GM23248 (cell line): ENCODE results near the gene PTPN14. TPM values are rescaled to one million over a fixed set of nuclear protein-coding genes. Genes with fewer than 3 reads are reported as not detected.

Experiments used
- DNase-seq: peaks from one replicate; pipeline ENCODE4 v3.0.0-alpha.2; 2015
- H2AFZ ChIP-seq: fragments of 200-600 bp; sonication (generic); 2 replicates; pipeline ENCODE4 v1.6.1; 2016; ENCODE audit warnings: antibody characterized with exemption
- H3F3A ChIP-seq: fragments of 200-600 bp; sonication (generic); 2 replicates; pipeline ENCODE4 v1.6.1; 2016; ENCODE audit warnings: mild to moderate bottlenecking, antibody characterized with exemption, mixed run types; ENCODE audit not compliant: insufficient read depth
- H3K27ac ChIP-seq: fragments of 200-600 bp; sonication (generic); 2 replicates; pipeline ENCODE4 v1.5.1; 2016; ENCODE audit warnings: mild to moderate bottlenecking
- H3K27me3 ChIP-seq: fragments of 200-600 bp; sonication (generic); replicated peaks from 2 replicates; pipeline ENCODE4 v1.6.1; 2016; ENCODE audit warnings: mild to moderate bottlenecking; ENCODE audit not compliant: insufficient read depth
- H3K36me3 ChIP-seq: fragments of 200-600 bp; sonication (generic); 2 replicates; pipeline ENCODE4 v1.6.1; 2016; ENCODE audit warnings: low read depth, mild to moderate bottlenecking
- H3K4me1 ChIP-seq: fragments of 200-600 bp; sonication (generic); 2 replicates; pipeline ENCODE4 v1.6.1; 2016; ENCODE audit warnings: mild to moderate bottlenecking; ENCODE audit not compliant: insufficient read depth
- H3K4me2 ChIP-seq: fragments of 200-600 bp; sonication (generic); one replicate; pipeline ENCODE4 v1.6.1; 2016; ENCODE audit warnings: mild to moderate bottlenecking; ENCODE audit not compliant: unreplicated experiment
- H3K4me3 ChIP-seq: fragments of 200-600 bp; sonication (generic); 2 replicates; pipeline ENCODE4 v1.5.1; 2016; ENCODE audit warnings: mild to moderate bottlenecking
- H3K79me2 ChIP-seq: fragments of 200-600 bp; sonication (generic); 2 replicates; pipeline ENCODE4 v1.6.1; 2016; ENCODE audit warnings: mild to moderate bottlenecking; ENCODE audit not compliant: insufficient read depth
- H3K9ac ChIP-seq: fragments of 200-600 bp; sonication (generic); 2 replicates; pipeline ENCODE4 v1.6.1; 2016; ENCODE audit warnings: mild to moderate bottlenecking
- H3K9me2 ChIP-seq: fragments of 200-600 bp; sonication (generic); 2 replicates; pipeline ENCODE4 v1.6.1; 2016; ENCODE audit warnings: mixed run types, mild to moderate bottlenecking, moderate library complexity; ENCODE audit not compliant: insufficient read depth
- H3K9me3 ChIP-seq: fragments of 200-600 bp; sonication (generic); one replicate; pipeline ENCODE4 v1.6.1; 2017; ENCODE audit warnings: low read depth
- H4K20me1 ChIP-seq: fragments of 200-600 bp; sonication (generic); 2 replicates; pipeline ENCODE4 v1.6.0; 2016; ENCODE audit not compliant: insufficient read depth
- EZH2 ChIP-seq: fragments of 200-600 bp; sonication (generic); IDR thresholded peaks from 2 replicates; pipeline ENCODE4 v1.6.1; 2018; ENCODE audit warnings: antibody characterized with exemption, mild to moderate bottlenecking; ENCODE audit not compliant: insufficient read depth, poor library complexity, severe bottlenecking
- EZH2phosphoT487 ChIP-seq: fragments of 200-600 bp; sonication (generic); IDR thresholded peaks from 2 replicates; pipeline ENCODE4 v1.6.1; 2018; ENCODE audit warnings: antibody characterized with exemption, moderate library complexity, mild to moderate bottlenecking, low read depth; ENCODE audit not compliant: insufficient read depth
- WGBS, 2 experiments: methylation state at CpG; one replicate each; pipeline ENCODE4 v1.1.6; 2015 to 2017; ENCODE audit warnings: low lambda C conversion rate in 2 of 2, low coverage in 1 of 2; ENCODE audit errors: missing lambda C conversion rate in 2 of 2; 5-methylcytosine and 5-hydroxymethylcytosine counted together
- in situ Hi-C: fragments of 300-500 bp; cut with MboI; formaldehyde crosslinking; loops from 2 replicates; pipeline ENCODE4 v1.15.0; 2020
- polyA plus RNA-seq: library from polyadenylated mRNA; unstranded; fragments of >200 nt; fragmentation: Nextera tagmentation; extraction: Ambion mirVana; gene quantifications from 2 replicates; pipeline ENCODE4 v1.2.1, GENCODE V29; 2016
- total RNA-seq: library from RNA; depleted of rRNA; stranded (reverse); fragments of >200 nt; shearing (Covaris generic); gene quantifications from 2 replicates; pipeline ENCODE4 v1.2.3, GENCODE V29; 2014

The PTPN14 gene
- total and polyA plus RNA-seq, 2 experiments from 2014 or later = 38.7 to 49.8 TPM

GRCh38 chr1:214318356-214318755, 233.0 kb downstream of the PTPN14 start:
- Histone ChIP-seq H3K9me2 (no peaks in the 10 kb centered on the region), H2AFZ (no peak overlapping the region), H3K9ac (no peak overlapping the region), H3K4me3 (no peak overlapping the region), H3K4me2 (no peak overlapping the region), H3K36me3 (0 out of 2 replicates have a peak, but pooled peaks cover 8% of the 10 kb centered on the region), H3K9me3 (no peaks in the 10 kb centered on the region), H3K79me2 (no peaks in the 10 kb centered on the region), H3F3A (peaks cover 14% of the 10 kb centered on the region; the same call in 1 of the 2 replicates), H3K4me1 (peaks cover 11% of the 10 kb centered on the region), H4K20me1 (no peaks in the 10 kb centered on the region), H3K27me3 (no peaks in the 10 kb centered on the region), H3K27ac (no peak overlapping the region)
- in situ Hi-C loops = no loop called here
- DNase-seq = no peak
- WGBS, 2 experiments = 60 to 65% methylated on average over 6 of the region's 6 CpGs
- no peak for TF ChIP-seq EZH2phosphoT487
- no peak for TF ChIP-seq EZH2

GRCh38 chr1:214317734-214318133, 233.7 kb downstream of the PTPN14 start:
- Histone ChIP-seq H3F3A (peaks cover 14% of the 10 kb centered on the region; the same call in 1 of the 2 replicates), H3K27me3 (no peaks in the 10 kb centered on the region), H4K20me1 (no peaks in the 10 kb centered on the region), H3K9me2 (no peaks in the 10 kb centered on the region), H3K4me2 (no peak overlapping the region), H3K4me3 (no peak overlapping the region), H3K9me3 (no peaks in the 10 kb centered on the region), H3K36me3 (0 out of 2 replicates have a peak, but pooled peaks cover 8% of the 10 kb centered on the region), H3K4me1 (peaks cover 11% of the 10 kb centered on the region), H3K27ac (no peak overlapping the region), H3K79me2 (no peaks in the 10 kb centered on the region), H3K9ac (no peak overlapping the region), H2AFZ (no peak overlapping the region)
- no peak for TF ChIP-seq EZH2phosphoT487
- TF ChIP-seq EZH2 = no peak
- in situ Hi-C loops = no loop called here
- DNase-seq = no peak
- WGBS, 2 experiments = 81 to 83% methylated on average over 5 of the region's 5 CpGs

- no peaks in the 10 kb centered on the region for H3K27me3 ChIP-seq
- H4K20me1 ChIP-seq = no peaks in the 10 kb centered on the region
- H3K79me2 ChIP-seq = no peaks in the 10 kb centered on the region
- 0 out of 2 replicates have a peak, but pooled peaks cover 8% of the 10 kb centered on the region for H3K36me3 ChIP-seq
- H3K9me2 ChIP-seq = no peaks in the 10 kb centered on the region
- DNase-seq = no peak
- H3K4me3 ChIP-seq = no peak overlapping the region
- H3K27ac ChIP-seq = no peak overlapping the region
- H3K9me3 ChIP-seq = no peaks in the 10 kb centered on the region
- H3K4me1 ChIP-seq = peaks cover 11% of the 10 kb centered on the region
- H3K4me2 ChIP-seq = no peak overlapping the region
- WGBS, 2 experiments = 59 to 67% methylated on average over 4 of the region's 4 CpGs
- no peak for TF ChIP-seq EZH2phosphoT487
- TF ChIP-seq EZH2 = no peak
- no peak overlapping the region for H2AFZ ChIP-seq
- in situ Hi-C loops = no loop called here
- H3F3A ChIP-seq = peaks cover 14% of the 10 kb centered on the region; the same call in 1 of the 2 replicates
- H3K9ac ChIP-seq = no peak overlapping the region
Measured at GRCh38 chr1:214317300-214317699, 234.1 kb downstream of the PTPN14 start.

- H3K9ac ChIP-seq = no peak overlapping the region
- no peaks in the 10 kb centered on the region for H4K20me1 ChIP-seq
- in situ Hi-C loops = no loop called here
- peak overlapping the region; percentile 5 for H3K4me2 ChIP-seq
- 0 out of 2 replicates have a peak, but pooled peaks cover 8% of the 10 kb centered on the region for H3K36me3 ChIP-seq
- H3K27ac ChIP-seq = no peak overlapping the region
- peak; percentile 65 for DNase-seq
- H3K4me1 ChIP-seq = peaks cover 11% of the 10 kb centered on the region
- no peak overlapping the region for H2AFZ ChIP-seq
- no peaks in the 10 kb centered on the region for H3K9me2 ChIP-seq
- 59 to 61% methylated on average over 5 of the region's 5 CpGs for WGBS, 2 experiments
- no peaks in the 10 kb centered on the region for H3K9me3 ChIP-seq
- H3K79me2 ChIP-seq = no peaks in the 10 kb centered on the region
- no peaks in the 10 kb centered on the region for H3K27me3 ChIP-seq
- TF ChIP-seq EZH2phosphoT487 = no peak
- no peak for TF ChIP-seq EZH2
- no peak overlapping the region for H3K4me3 ChIP-seq
- peaks cover 14% of the 10 kb centered on the region; the same call in 1 of the 2 replicates for H3F3A ChIP-seq
Measured at GRCh38 chr1:214316593-214316992, 234.8 kb downstream of the PTPN14 start.
